HEK293T (cell line): ENCODE data around the gene RASA3.

Source experiments
- BHLHE40 ChIP-seq: fragments of 450-650 bp; IDR thresholded peaks from 2 replicates; pipeline ENCODE4 v1.6.1; 2016; ENCODE audit warnings: mild to moderate bottlenecking, moderate library complexity, borderline replicate concordance
- ELF4 ChIP-seq: fragments of 450-650 bp; IDR thresholded peaks from 2 replicates; pipeline ENCODE4 v1.6.1; 2017; ENCODE audit warnings: antibody characterized with exemption
- NFRKB ChIP-seq: fragments of 450-650 bp; IDR thresholded peaks from 2 replicates; pipeline ENCODE4 v1.6.1; 2016; ENCODE audit warnings: mild to moderate bottlenecking, moderate library complexity
- SP1 ChIP-seq: fragments of 450-650 bp; IDR thresholded peaks from 2 replicates; pipeline ENCODE4 v1.6.1; 2017
- SUZ12 ChIP-seq: fragments of 450-650 bp; IDR thresholded peaks from 2 replicates; pipeline ENCODE4 v1.6.1; 2016; ENCODE audit warnings: mild to moderate bottlenecking
- TARDBP ChIP-seq: fragments of 450-650 bp; IDR thresholded peaks from 2 replicates; pipeline ENCODE4 v1.6.1; 2016
- ZNF384 ChIP-seq: fragments of 450-650 bp; IDR thresholded peaks from 2 replicates; pipeline ENCODE4 v1.6.1; 2016

DNA sequence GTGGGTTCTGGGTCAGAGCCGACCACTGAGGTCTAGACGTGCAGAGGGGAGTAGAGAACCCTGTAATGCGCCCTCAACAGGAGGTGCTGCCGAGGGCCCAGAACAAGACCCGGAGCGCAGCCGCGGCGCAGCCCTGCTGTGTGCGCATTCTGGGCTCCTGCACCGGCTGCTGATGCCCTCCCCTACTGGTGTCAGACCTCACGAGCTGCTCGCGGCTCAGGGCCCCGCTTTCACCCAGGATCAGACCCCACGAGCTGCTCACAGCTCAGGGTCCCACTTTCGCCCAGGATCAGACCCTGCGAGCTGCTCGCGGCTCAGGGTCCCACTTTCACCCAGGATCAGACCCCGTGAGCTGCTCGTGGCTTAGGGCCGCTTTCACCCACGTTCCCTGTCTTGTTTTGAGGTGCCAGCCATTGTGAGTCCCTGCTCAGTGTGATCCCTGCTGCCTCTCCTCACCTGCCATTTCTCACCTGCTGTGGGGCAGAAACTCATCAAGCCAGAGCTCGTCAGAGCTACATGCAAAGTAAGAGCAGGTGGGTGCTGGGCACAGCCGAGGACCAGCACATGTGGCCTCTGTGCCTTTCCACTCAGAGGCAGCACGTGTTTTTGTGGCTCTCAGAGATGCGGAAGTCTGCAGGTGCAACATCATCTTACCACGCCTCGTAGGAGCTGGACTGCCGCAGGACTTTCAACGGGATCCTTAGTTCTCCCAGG is 111.5 kb downstream of the RASA3 start:
- TF ChIP-seq ZNF384: no peak
- no peak for TF ChIP-seq BHLHE40
- no peak for TF ChIP-seq SP1
- no peak for TF ChIP-seq TARDBP
- TF ChIP-seq ELF4: no peak
- no peak for TF ChIP-seq NFRKB
- no peak for TF ChIP-seq SUZ12
